ENCODE measurements around the gene AFG3L2.

Gene AFG3L2

DNA sequence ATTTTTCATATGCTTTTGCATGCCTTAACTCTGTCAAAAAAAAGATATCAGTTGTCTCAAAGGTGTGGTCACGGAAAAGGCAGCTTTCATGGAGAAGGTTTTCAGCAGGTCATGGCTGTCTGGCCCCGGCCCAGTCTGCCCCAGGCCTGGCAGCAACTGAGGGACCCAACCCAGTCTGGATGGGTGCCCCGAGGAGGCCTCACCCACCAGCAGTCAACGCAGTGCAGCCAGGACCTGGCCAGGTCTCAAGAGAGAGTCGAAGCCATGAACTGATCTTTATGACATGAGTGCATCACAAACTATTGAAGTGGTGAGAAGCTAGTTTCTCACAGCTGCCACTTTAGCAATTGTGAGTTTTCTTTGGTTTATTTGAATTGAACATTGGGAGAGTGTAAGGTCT is 61.1 kb downstream of the AFG3L2 start:
- intact Hi-C loops (cut with DNase I; ENCODE audit: low total_unique reads), result loop anchor here (10.0 kb wide), 1 partner anchor 59 kb away; the partner anchor contains the start of gene AFG3L2
- H3K27ac ChIP-seq, result peak overlapping the region; percentile 62 to 75
- H3K36me3 ChIP-seq, result peaks cover 22 to 43% (median 23%) of the 10 kb centered on the region in 3 donors
- H3K4me3 ChIP-seq, result peak overlapping the region in 1 of 2 donors; percentile 0
- H3K9me3 ChIP-seq, result peaks cover 0 to 9% (median 0%) of the 10 kb centered on the region in 3 donors
- peak in 1 of 2 donors; percentile 74 for DNase-seq
- H3K27me3 ChIP-seq, result no peaks in the 10 kb centered on the region
- peaks cover 0 to 72% (median 39%) of the 10 kb centered on the region in 4 donors for H3K4me1 ChIP-seq
- TF ChIP-seq, protein P1, sequence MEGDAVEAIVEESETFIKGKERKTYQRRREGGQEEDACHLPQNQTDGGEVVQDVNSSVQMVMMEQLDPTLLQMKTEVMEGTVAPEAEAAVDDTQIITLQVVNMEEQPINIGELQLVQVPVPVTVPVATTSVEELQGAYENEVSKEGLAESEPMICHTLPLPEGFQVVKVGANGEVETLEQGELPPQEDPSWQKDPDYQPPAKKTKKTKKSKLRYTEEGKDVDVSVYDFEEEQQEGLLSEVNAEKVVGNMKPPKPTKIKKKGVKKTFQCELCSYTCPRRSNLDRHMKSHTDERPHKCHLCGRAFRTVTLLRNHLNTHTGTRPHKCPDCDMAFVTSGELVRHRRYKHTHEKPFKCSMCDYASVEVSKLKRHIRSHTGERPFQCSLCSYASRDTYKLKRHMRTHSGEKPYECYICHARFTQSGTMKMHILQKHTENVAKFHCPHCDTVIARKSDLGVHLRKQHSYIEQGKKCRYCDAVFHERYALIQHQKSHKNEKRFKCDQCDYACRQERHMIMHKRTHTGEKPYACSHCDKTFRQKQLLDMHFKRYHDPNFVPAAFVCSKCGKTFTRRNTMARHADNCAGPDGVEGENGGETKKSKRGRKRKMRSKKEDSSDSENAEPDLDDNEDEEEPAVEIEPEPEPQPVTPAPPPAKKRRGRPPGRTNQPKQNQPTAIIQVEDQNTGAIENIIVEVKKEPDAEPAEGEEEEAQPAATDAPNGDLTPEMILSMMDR (IDR thresholded peaks at IDR 0.05), result no peak

GRCh38 chr18:12315490-12315889 is 61.5 kb downstream of the AFG3L2 start:
- DNase-seq, result no peak
- TF ChIP-seq, protein P1 (IDR thresholded peaks at IDR 0.05), result no peak
- H3K4me3 ChIP-seq, result peak overlapping the region in 1 of 2 donors; percentile 0
- peaks cover 0 to 72% (median 41%) of the 10 kb centered on the region in 4 donors for H3K4me1 ChIP-seq
- H3K36me3 ChIP-seq, result peaks cover 26 to 39% (median 28%) of the 10 kb centered on the region in 3 donors
- H3K27ac ChIP-seq, result peak overlapping the region; percentile 62 to 75
- H3K9me3 ChIP-seq, result peaks cover 0 to 9% (median 0%) of the 10 kb centered on the region in 3 donors
- intact Hi-C loops (cut with DNase I; ENCODE audit: low total_unique reads), result loop anchor here (10.0 kb wide), 1 partner anchor 59 kb away; the partner anchor contains the start of gene AFG3L2
- no peaks in the 10 kb centered on the region for H3K27me3 ChIP-seq

- Histone ChIP-seq H3K36me3 (peaks cover 28 to 35% (median 28%) of the 10 kb centered on the region in 3 donors), H3K27me3 (no peaks in the 10 kb centered on the region), H3K4me1 (peaks cover 0 to 74% (median 48%) of the 10 kb centered on the region in 4 donors), H3K9me3 (peaks cover 0 to 9% (median 0%) of the 10 kb centered on the region in 3 donors), H3K27ac (peak overlapping the region; percentile 62 to 75), H3K4me3 (no peak overlapping the region)
- intact Hi-C loops (cut with DNase I; ENCODE audit: low total_unique reads), result loop anchor here (10.0 kb wide), 1 partner anchor 60 kb away; the partner anchor contains the start of gene AFG3L2
- no peak for DNase-seq
- TF ChIP-seq, protein P1 (IDR thresholded peaks at IDR 0.05), result no peak
Measured at GRCh38 chr18:12314591-12315305, 62.3 kb downstream of the AFG3L2 start.

DNA sequence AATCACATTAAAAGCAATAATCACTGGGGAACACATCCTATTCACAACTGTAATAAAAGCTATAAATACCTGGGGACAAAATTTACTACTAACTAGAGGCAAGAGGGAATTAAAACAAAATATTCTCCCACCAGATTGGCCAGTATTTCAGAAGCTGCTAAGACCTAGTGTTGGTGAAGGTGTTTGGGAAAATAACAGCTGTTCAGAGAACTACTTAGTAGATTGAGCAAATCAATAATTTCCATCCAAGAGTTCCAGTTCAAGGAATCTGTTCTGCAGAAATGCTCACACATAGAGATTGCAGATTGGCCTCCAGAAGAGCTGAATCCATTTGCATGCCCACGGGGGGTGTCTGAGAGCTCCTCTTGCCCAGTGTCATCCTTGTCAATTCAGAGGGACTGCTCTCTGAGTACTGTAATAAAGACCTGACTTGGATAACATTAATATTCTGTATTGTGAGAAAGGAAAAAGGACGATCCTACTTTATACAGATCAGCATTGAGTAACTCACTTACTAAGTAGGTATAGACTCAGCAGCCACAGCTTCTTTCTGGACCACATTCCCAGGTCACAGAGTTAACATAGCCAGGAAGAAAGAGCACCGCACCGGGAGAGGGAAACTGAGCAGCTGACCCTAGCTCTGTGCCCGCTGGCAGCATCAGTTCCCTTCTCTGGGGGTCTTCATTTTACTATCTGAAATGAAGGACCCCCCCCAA is 63.3 kb downstream of the AFG3L2 start:
- no peak for DNase-seq
- H3K27ac ChIP-seq, result peak overlapping the region; percentile 62 to 75
- H3K36me3 ChIP-seq, result peaks cover 28 to 30% (median 28%) of the 10 kb centered on the region in 3 donors
- H3K9me3 ChIP-seq, result peaks cover 0 to 9% (median 0%) of the 10 kb centered on the region in 3 donors
- TF ChIP-seq, protein P1 (IDR thresholded peaks at IDR 0.05), result no peak
- H3K27me3 ChIP-seq, result no peaks in the 10 kb centered on the region
- intact Hi-C loops (cut with DNase I; ENCODE audit: low total_unique reads), result loop anchor here (10.0 kb wide), 1 partner anchor 61 kb away; the partner anchor contains the start of gene AFG3L2
- H3K4me1 ChIP-seq, result peaks cover 0 to 81% (median 53%) of the 10 kb centered on the region in 4 donors
- H3K4me3 ChIP-seq, result no peak overlapping the region

DNA sequence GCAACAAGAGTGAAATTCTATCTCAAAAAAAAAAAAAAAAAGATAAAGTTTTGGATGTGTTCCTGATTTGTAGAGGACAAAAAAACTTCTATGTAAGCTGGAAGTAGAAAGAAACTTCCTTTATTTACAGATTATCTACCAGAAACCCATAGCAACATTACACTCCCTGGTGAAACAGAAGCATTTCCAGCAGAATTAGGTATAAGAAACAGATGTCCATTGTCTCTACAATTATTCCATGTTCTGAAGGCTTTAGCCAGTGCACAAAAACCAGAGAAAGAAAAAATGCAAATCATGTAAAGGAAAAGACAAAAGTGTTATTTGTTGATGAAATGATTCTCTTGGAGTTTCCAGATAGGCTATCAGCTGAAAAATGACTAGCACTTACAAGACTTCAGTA is 64.1 kb downstream of the AFG3L2 start:
- Histone ChIP-seq H3K27ac (peak overlapping the region; percentile 62 to 75), H3K4me3 (no peak overlapping the region), H3K4me1 (peaks cover 0 to 74% (median 47%) of the 10 kb centered on the region in 4 donors), H3K9me3 (peaks cover 0 to 9% (median 0%) of the 10 kb centered on the region in 3 donors), H3K36me3 (peaks cover 26 to 28% (median 28%) of the 10 kb centered on the region in 3 donors), H3K27me3 (no peaks in the 10 kb centered on the region)
- DNase-seq, result no peak
- TF ChIP-seq, protein P1 (IDR thresholded peaks at IDR 0.05), result no peak
- intact Hi-C loops (cut with DNase I; ENCODE audit: low total_unique reads), result loop anchor here (10.0 kb wide), 1 partner anchor 62 kb away; the partner anchor contains the start of gene AFG3L2
